Stimulated activated CD4-positive, alpha-beta T cell treated with anti-CD3 and anti-CD28 coated beads, Interleukin-4, amount 100 ng/mL, for 48 hours (primary cell): Measurements from ENCODE around the gene HECTD4.
A peak's percentile ranks its signal among the peaks of the same experiment; 100 is the strongest.

Experiments
- DNase-seq, 2 donors: peaks; one replicate each; pipeline ENCODE4 v3.0.0-alpha.2; 2020; ENCODE audit warnings: low read depth in 2 of 2

Gene HECTD4

GRCh38 chr12:112322441-112322840, 59.8 kb downstream of the HECTD4 start:
- no peak for DNase-seq

- DNase-seq = no peak
Measured at GRCh38 chr12:112321245-112321644, 61.0 kb downstream of the HECTD4 start.

- no peak for DNase-seq
Measured at GRCh38 chr12:112319395-112319794, 62.8 kb downstream of the HECTD4 start.

DNA sequence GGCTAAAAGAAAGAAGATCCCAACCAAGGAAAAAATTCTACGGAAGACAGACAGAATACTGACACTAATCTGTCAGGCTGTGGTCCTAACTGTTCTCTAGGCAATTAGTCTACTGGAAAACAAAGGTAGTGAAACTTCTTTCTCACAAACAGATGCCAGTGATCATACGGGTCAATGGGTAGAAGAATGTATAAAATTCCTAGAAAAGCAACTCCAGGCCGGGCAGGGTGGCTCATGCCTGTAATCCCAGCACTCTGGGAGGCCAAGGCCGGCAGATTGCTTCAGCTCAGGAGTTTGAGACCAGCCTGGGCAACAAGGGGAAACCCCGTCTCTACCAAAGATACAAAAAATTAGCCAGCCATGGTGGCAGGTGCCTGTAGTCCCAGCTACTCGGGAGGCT, 64.8 kb downstream of the HECTD4 start:
- no peak for DNase-seq

DNA sequence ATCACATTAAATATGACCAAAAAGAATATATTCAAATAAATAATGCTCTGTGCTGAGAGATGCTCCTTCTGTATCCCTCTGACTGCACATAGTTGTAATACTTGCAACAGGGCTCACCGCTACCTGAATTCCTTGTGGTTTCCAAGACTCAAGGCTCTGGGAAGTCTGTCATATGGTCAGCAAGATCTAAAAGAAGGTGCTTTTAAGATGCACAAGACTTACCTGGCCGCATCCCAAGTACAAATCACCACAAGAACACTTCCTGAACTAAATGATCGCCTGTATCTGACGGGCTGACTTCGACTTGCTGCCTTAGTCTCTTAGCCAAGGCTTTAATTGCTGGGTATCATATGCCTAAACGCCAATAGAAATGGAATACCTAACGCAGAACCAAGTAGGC, 67.2 kb downstream of the HECTD4 start:
- no peak for DNase-seq

DNA sequence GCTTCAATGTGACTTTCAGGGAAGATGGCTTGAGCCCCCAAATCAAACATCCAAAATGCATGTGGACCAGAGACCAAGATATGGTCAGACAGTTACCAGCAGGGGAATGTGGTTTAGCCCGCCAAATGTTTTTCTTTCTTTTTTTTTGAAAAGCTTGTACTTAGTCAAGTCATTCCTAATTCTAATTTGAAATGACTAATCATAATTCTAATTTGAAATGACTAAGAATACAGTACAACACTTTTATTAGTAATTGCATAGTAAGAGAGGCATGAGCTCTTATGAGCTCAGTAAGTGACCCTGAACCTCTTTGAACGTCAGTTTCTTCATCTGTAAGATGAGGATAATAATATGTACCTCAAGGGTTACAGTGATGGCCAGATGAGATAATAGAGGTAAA, 72.4 kb downstream of the HECTD4 start:
- no peak for DNase-seq

GRCh38 chr12:112308652-112309051, 73.6 kb downstream of the HECTD4 start:
- DNase-seq = no peak

DNA sequence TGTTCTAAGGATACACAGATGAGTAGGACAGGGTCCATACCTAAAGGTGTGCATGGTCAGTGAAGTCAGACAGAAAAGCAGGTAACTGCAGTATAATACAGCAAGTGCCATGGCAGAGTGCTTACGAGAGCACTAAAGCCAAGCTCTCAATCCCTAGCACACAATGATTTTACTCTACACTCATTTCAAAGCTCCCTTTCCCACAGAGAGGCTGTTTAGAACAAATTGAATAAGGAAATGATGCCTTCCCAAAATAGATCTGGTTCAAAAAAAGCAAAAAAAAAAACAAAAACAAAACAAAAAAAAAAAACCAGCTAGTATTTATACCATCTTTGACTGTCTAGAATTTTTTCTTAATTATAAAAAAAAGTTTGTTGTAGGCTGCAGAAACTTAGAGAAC, 74.1 kb downstream of the HECTD4 start:
- DNase-seq = no peak

DNA sequence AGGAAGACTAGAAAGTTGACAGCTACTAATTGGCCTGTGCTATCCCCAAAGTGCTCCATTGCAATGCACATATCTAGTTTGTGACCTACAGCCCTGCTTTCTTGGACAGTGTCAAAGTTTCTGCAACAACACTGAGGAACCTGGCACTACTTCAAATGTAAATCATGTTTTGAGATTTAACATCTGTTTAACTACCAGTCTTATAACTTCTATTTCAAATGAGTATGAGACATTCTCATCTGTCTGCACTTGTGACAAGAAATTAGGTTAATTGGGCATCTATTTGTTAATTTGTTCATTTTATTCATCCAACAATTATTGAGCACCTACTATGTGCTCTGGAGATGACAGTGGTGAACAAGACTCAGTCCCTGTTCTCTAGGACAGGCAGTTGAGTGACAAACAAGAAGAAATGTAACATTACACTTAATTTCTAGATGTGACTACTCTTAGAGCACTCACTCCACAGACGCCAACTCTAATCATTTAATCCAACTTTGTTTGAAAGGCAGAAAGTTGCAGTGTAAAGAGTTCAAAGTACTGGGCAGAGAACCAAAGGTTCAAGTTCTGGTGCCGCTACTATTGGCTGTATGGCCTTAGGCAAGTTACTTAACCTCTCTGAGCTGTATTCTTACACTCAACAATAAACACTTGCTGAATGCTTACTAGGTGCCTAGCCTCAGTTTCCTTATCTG, 74.8 kb downstream of the HECTD4 start:
- DNase-seq = no peak

GRCh38 chr12:112305951-112306350, 76.3 kb downstream of the HECTD4 start:
- no peak for DNase-seq

- no peak for DNase-seq
Measured at GRCh38 chr12:112304436-112304835, 77.8 kb downstream of the HECTD4 start.

DNA sequence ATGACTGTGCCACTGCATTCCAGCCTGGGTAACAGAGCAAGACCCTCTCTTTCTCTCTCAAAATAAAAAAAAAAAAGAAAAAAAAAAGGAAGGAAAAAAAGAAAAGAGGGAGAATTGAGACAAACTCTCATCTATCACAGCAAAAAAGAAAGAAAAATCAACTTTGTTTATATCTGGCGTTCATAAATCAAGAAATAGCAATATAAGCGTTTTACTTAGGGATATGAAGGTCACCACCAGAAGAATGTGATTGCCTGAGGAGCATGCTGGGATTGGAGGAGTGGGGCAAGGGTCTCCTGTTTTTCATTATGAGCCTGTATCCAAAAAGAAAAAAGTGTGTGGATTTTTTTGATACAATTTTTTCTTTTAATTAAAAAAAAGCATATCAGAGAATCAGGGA, 78.4 kb downstream of the HECTD4 start:
- DNase-seq = no peak

DNA sequence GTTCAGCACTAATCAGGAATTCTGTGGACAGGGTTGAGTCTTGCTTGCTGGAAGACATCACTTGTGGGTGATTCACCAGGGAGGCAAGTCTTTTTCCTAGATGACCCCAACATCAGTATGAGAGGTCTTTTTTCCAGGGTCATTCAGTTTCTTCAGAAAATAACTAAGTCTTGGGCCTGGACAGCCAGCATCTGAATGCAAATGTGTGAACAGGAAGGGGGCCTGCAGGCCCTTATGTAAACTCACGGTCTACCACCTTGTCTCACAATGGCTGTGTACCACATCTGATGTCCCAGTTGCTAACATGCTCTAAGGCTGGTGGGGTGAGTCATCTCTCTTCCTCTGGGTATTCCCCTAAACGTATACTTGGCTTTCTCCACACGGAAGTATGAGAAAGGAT, 79.2 kb downstream of the HECTD4 start:
- peak; percentile 5 to 46 for DNase-seq

DNA sequence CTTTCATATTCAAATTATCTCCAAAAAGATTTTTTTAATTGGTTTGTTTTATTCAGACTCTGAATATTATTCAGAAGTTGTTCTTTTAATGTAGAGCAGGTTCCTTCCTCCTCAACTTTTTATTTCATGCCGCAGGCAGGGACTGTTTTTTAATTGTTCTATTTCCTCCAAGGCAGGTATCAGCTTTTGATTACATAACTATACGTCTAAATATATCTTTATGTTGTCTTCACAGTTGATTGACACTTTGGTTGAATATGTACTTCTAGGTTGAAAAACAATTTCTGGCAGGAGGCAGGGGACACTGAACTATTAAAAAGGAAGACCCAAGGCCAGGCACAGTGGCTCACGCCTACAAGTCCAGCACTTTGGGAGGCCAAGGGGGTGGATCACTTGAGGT, 82.5 kb downstream of the HECTD4 start:
- no peak for DNase-seq

DNA sequence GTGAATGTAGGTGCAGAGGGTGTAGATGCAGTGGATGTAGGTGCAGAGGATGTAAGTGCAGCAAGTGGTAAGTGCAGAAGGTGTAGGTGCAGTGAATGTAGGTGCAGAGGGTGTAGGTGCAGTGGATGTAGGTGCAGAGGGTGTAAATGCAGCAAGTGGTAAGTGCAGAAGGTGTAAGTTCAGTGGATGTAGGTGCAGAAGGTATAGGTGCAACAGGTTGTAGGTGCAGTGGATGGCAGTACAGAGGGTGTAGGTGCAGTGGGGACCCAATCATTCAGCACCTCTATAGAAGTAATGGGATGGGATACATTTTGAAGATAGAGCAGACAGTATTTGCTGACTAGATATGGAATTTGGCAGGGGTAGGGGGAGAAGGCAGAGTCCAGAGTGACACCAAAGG, 85.0 kb downstream of the HECTD4 start:
- no peak for DNase-seq

DNA sequence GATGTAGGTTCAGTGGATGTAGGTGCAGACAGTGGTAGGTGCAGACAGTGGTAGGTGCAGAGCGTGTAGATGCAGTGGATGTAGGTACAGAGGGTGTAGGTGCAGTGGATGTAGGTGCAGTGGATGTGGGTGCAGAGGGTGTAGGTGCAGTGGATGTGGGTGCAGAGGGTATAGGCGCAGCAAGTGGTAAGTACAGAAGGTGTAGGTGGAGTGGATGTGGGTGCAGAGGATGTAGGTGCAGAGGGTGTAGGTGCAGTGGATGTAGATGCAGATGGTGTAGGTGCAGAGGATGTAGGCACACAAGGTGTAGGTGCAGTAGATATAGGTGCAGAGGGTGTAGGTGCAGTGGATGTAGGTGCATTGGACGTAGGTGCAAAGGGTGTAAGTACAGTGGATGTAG, 86.0 kb downstream of the HECTD4 start:
- no peak for DNase-seq

- no peak for DNase-seq
Measured at GRCh38 chr12:112294793-112295192, 87.4 kb downstream of the HECTD4 start.

DNA sequence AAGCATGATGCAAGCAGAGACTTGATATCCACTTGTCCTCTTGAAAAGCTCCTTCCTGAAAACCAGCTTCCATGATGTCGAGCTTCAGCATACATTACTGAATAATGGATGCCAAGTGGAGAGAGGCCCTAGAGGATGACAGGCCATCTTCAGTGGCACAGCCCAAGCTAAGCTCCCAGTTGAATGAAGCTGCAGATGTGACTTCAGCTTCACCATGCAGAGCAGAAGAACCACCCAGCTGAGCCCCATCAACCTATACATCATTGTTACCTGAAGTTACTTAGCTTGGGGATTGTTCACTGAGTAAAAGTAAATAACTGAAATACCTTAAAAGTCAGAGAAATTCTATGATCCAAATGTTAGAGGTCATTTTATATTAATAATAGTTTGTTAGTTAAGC, 93.6 kb downstream of the HECTD4 start:
- no peak for DNase-seq

DNA sequence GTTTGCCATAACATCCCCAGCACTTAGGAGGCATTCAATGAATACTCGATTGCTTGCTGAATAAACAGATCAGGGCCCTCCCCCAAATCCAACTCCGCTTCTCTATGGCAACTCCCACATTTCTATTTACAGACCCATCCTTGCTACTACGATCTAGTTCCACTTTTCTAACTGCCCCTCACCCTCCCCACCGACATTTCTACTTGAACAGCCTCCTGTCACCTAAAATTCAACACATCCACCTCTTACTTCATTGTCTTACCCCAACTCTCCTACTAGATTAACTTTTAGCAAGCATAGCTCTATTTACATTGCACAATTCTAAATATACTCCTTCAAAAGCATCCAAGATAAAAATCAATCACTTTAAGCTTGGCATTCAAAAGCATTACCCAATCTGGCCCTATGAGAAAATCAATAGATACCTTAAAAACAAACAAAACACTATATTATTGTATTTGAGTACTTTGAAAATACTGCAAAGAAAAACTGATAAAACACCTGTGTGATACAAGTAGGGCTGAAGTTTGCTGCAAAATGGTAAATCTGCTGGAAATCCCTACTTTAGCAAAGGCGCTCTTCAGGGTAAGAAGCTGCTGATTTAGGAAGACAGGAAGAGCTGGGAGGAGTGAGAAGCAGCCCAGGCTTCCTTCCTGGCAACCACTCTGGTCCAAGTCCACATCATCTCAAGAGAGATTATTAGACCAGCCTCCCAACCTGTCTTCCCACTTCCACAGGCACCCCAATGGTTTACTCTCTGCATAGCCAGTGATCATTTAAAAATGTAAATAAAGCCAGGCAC, 96.4 kb downstream of the HECTD4 start:
- no peak for DNase-seq

DNA sequence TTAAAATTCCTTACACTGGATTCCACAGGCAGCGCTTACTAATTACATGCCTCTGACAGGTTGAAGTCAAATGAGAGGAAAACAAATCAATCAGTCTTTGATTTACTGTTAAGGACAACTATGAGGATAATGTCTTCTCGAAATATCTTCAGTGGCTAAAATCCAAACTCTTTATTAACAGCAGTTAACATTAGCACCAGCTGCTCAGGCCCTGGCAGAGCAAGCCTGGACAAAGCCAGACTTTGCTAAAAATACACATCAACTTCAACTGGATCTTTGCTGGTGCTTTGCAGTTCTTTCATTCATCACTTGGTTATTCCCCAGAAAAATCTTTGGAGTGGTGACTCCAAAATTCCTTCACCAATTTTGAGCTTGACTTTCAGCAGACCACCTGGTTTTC, 98.7 kb downstream of the HECTD4 start:
- no peak for DNase-seq

DNA sequence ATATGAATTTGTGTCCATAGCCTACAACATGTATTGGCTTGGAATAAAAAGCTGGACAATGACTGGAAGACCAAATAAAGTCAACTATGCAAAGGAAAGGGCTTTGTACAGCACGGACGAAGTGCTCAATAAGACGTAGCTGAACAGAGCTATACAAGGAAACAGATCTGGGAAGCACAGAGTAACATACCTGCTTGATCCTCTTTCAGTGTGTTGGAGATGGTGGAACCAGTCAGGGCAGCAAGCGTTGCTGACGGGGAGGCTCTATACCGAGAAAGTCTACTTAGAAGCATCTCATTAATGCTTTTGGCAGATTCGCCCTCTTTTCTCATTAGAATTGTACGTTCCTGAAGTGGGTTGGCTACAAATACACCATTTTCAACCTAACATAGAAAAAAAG, 99.3 kb downstream of the HECTD4 start:
- DNase-seq = no peak

DNA sequence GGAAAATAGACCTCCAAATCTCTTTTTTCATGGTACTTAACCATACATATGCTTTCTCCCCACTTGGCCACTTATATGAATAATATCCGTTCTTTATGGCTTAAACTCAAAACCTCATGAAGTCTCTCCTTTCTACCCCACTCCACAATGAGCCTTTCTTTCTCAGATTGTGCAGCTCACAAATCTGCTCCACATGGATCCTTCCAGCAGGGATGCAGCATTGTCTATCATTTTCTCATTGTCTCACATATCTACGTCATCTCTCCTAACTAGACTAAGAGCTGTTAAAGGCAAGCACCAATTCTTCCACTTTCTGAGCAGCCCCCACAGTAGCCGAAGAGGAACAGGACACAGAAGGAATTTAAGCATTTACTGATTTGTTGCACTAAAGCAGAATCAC, 106.4 kb downstream of the HECTD4 start:
- DNase-seq = no peak

- DNase-seq = no peak
Measured at GRCh38 chr12:112275207-112275606, 107.0 kb downstream of the HECTD4 start.

GRCh38 chr12:112270673-112271072, 111.6 kb downstream of the HECTD4 start:
- no peak for DNase-seq
